Neural cell (in vitro differentiated cells): Measurements from ENCODE around the gene NRG3.

Experiments
- EP300 ChIP-seq: fragments of 450-650 bp; conservative IDR thresholded peaks from 2 replicates; pipeline ENCODE4 v1.6.1; 2014; ENCODE audit warnings: antibody characterized with exemption, mild to moderate bottlenecking, moderate library complexity; ENCODE audit not compliant: poor library complexity, severe bottlenecking
- EZH2 ChIP-seq: fragments of 200-600, 300-800 bp; shearing (Covaris generic), sonication (generic); IDR thresholded peaks from 2 replicates; pipeline ENCODE4 v1.6.1; 2014; ENCODE audit warnings: antibody characterized with exemption, low read length, borderline replicate concordance, mild to moderate bottlenecking; ENCODE audit not compliant: insufficient read depth, poor library complexity, severe bottlenecking
- MXI1 ChIP-seq: fragments of 450-650 bp; conservative IDR thresholded peaks from 2 replicates; pipeline ENCODE4 v1.6.1; 2014; ENCODE audit warnings: antibody characterized with exemption, mild to moderate bottlenecking; ENCODE audit not compliant: poor library complexity, severe bottlenecking
- POLR2AphosphoS5 ChIP-seq: IDR thresholded peaks from 2 replicates; pipeline ENCODE4 v1.6.1; 2012
- RAD21 ChIP-seq: fragments of 450-650 bp; conservative IDR thresholded peaks from 2 replicates; pipeline ENCODE4 v1.6.1; 2014; ENCODE audit warnings: antibody characterized with exemption, mild to moderate bottlenecking, moderate library complexity
- SMC3 ChIP-seq: fragments of 450-650 bp; conservative IDR thresholded peaks from 2 replicates; pipeline ENCODE4 v1.6.1; 2014; ENCODE audit warnings: antibody characterized with exemption, mild to moderate bottlenecking, moderate library complexity; ENCODE audit not compliant: poor library complexity
- TAF1 ChIP-seq: IDR thresholded peaks from 2 replicates; pipeline ENCODE4 v1.6.1; 2012; ENCODE audit warnings: low read depth
- TF ChIP-seq, protein P1 (sequence below): fragments of 450-650 bp; IDR thresholded peaks from 2 replicates; pipeline ENCODE4 v1.5.1; 2014; ENCODE audit warnings: antibody characterized with exemption, mild to moderate bottlenecking, moderate library complexity; ENCODE audit not compliant: poor library complexity, severe bottlenecking
- TF ChIP-seq, protein P2 (sequence below): IDR thresholded peaks from 2 replicates; pipeline ENCODE4 v1.6.1; 2012; ENCODE audit warnings: borderline replicate concordance

DNA sequence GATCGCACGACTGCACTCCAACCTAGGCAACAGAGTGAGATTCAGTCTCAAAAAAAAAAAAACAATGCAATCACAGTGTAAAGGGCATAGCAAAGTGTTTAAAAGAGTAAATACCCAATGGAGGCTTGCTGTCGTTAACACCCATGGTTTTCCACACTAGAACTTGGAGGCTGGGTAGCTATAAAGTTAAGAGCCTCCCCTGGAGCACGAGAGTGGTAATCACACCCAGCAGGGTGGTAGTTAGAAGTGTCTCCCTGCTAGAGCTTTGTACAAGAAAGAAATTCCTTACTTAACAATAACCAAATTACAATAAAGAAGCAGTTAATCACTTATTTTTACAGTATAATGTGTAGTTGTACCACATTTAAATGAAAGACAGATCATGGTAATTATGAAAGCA is 1078.9 kb downstream of the NRG3 start:
- TF ChIP-seq RAD21 (no peak), EZH2 (no peak), EP300 (no peak), POLR2AphosphoS5 (no peak), MXI1 (no peak), SMC3 (no peak), TAF1 (no peak)
- TF ChIP-seq, protein P1, sequence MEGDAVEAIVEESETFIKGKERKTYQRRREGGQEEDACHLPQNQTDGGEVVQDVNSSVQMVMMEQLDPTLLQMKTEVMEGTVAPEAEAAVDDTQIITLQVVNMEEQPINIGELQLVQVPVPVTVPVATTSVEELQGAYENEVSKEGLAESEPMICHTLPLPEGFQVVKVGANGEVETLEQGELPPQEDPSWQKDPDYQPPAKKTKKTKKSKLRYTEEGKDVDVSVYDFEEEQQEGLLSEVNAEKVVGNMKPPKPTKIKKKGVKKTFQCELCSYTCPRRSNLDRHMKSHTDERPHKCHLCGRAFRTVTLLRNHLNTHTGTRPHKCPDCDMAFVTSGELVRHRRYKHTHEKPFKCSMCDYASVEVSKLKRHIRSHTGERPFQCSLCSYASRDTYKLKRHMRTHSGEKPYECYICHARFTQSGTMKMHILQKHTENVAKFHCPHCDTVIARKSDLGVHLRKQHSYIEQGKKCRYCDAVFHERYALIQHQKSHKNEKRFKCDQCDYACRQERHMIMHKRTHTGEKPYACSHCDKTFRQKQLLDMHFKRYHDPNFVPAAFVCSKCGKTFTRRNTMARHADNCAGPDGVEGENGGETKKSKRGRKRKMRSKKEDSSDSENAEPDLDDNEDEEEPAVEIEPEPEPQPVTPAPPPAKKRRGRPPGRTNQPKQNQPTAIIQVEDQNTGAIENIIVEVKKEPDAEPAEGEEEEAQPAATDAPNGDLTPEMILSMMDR: no peak
- TF ChIP-seq, protein P2, sequence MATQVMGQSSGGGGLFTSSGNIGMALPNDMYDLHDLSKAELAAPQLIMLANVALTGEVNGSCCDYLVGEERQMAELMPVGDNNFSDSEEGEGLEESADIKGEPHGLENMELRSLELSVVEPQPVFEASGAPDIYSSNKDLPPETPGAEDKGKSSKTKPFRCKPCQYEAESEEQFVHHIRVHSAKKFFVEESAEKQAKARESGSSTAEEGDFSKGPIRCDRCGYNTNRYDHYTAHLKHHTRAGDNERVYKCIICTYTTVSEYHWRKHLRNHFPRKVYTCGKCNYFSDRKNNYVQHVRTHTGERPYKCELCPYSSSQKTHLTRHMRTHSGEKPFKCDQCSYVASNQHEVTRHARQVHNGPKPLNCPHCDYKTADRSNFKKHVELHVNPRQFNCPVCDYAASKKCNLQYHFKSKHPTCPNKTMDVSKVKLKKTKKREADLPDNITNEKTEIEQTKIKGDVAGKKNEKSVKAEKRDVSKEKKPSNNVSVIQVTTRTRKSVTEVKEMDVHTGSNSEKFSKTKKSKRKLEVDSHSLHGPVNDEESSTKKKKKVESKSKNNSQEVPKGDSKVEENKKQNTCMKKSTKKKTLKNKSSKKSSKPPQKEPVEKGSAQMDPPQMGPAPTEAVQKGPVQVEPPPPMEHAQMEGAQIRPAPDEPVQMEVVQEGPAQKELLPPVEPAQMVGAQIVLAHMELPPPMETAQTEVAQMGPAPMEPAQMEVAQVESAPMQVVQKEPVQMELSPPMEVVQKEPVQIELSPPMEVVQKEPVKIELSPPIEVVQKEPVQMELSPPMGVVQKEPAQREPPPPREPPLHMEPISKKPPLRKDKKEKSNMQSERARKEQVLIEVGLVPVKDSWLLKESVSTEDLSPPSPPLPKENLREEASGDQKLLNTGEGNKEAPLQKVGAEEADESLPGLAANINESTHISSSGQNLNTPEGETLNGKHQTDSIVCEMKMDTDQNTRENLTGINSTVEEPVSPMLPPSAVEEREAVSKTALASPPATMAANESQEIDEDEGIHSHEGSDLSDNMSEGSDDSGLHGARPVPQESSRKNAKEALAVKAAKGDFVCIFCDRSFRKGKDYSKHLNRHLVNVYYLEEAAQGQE: no peak
